Measurements from ENCODE around the gene TTLL11.

TTLL11 gene

GRCh38 chr9:122056484-122056883 lies 36.6 kb downstream of the TTLL11 start:
- in situ Hi-C loops (cut with HindIII; ENCODE audit: low sequenced_read_pairs), result no loop called here

GRCh38 chr9:122055701-122056100 lies 37.4 kb downstream of the TTLL11 start:
- in situ Hi-C loops (cut with HindIII; ENCODE audit: low sequenced_read_pairs), result no loop called here

GRCh38 chr9:122053567-122054350 lies 39.3 kb downstream of the TTLL11 start:
- in situ Hi-C loops (cut with HindIII; ENCODE audit: low sequenced_read_pairs), result no loop called here

- in situ Hi-C loops (cut with HindIII; ENCODE audit: low sequenced_read_pairs), result no loop called here
Observed at GRCh38 chr9:122053064-122053463, 40.0 kb downstream of the TTLL11 start.

GRCh38 chr9:122051351-122052321 lies 41.5 kb downstream of the TTLL11 start:
- in situ Hi-C loops (cut with HindIII; ENCODE audit: low sequenced_read_pairs), result no loop called here

GRCh38 chr9:122050167-122050566 lies 42.9 kb downstream of the TTLL11 start:
- in situ Hi-C loops (cut with HindIII; ENCODE audit: low sequenced_read_pairs), result no loop called here

GRCh38 chr9:122042056-122042455 lies 51.1 kb downstream of the TTLL11 start:
- in situ Hi-C loops (cut with HindIII; ENCODE audit: low sequenced_read_pairs), result no loop called here

GRCh38 chr9:122040561-122041242 lies 52.4 kb downstream of the TTLL11 start:
- in situ Hi-C loops (cut with HindIII; ENCODE audit: low sequenced_read_pairs), result no loop called here

- in situ Hi-C loops (cut with HindIII; ENCODE audit: low sequenced_read_pairs), result no loop called here
Observed at GRCh38 chr9:122039234-122039633, 53.9 kb downstream of the TTLL11 start.

GRCh38 chr9:122036988-122037387 lies 56.1 kb downstream of the TTLL11 start:
- in situ Hi-C loops (cut with HindIII; ENCODE audit: low sequenced_read_pairs), result no loop called here

GRCh38 chr9:122036408-122036807 lies 56.7 kb downstream of the TTLL11 start:
- in situ Hi-C loops (cut with HindIII; ENCODE audit: low sequenced_read_pairs), result no loop called here

GRCh38 chr9:122033775-122034373 lies 59.2 kb downstream of the TTLL11 start:
- in situ Hi-C loops (cut with HindIII; ENCODE audit: low sequenced_read_pairs), result no loop called here

- in situ Hi-C loops (cut with HindIII; ENCODE audit: low sequenced_read_pairs), result no loop called here
Observed at GRCh38 chr9:122032346-122032745, 60.8 kb downstream of the TTLL11 start.

- in situ Hi-C loops (cut with HindIII; ENCODE audit: low sequenced_read_pairs), result no loop called here
Observed at GRCh38 chr9:122031776-122032175, 61.3 kb downstream of the TTLL11 start.

GRCh38 chr9:122031157-122031556 lies 62.0 kb downstream of the TTLL11 start:
- in situ Hi-C loops (cut with HindIII; ENCODE audit: low sequenced_read_pairs), result no loop called here

- in situ Hi-C loops (cut with HindIII; ENCODE audit: low sequenced_read_pairs), result no loop called here
Observed at GRCh38 chr9:122030357-122030756, 62.8 kb downstream of the TTLL11 start.

GRCh38 chr9:122029898-122030297 lies 63.2 kb downstream of the TTLL11 start:
- in situ Hi-C loops (cut with HindIII; ENCODE audit: low sequenced_read_pairs), result no loop called here

GRCh38 chr9:122028089-122028488 lies 65.0 kb downstream of the TTLL11 start:
- in situ Hi-C loops (cut with HindIII; ENCODE audit: low sequenced_read_pairs), result no loop called here

GRCh38 chr9:122020398-122020797 lies 72.7 kb downstream of the TTLL11 start:
- in situ Hi-C loops (cut with HindIII; ENCODE audit: low sequenced_read_pairs), result no loop called here

- in situ Hi-C loops (cut with HindIII; ENCODE audit: low sequenced_read_pairs), result no loop called here
Observed at GRCh38 chr9:122016744-122017143, 76.4 kb downstream of the TTLL11 start.

- in situ Hi-C loops (cut with HindIII; ENCODE audit: low sequenced_read_pairs), result no loop called here
Observed at GRCh38 chr9:122016309-122016708, 76.8 kb downstream of the TTLL11 start.
